Osteocyte (in vitro differentiated cells): ENCODE data around the gene INTS14. TPM values are rescaled to one million over a fixed set of nuclear protein-coding genes. Genes with fewer than 3 reads are reported as not detected.
A peak's percentile ranks its signal among the peaks of the same experiment; 100 is the strongest.

Source experiments
- DNase-seq: peaks from one replicate; pipeline ENCODE4 v3.0.0; 2021; ENCODE audit warnings: mixed read lengths; ENCODE audit not compliant: unreplicated experiment; ENCODE audit errors: extremely low spot score
- H3K27ac Mint-ChIP-seq: one replicate; pipeline ENCODE4 v1.8.0; 2021; ENCODE audit warnings: mild to moderate bottlenecking, mixed read lengths; ENCODE audit not compliant: unreplicated experiment
- H3K27me3 Mint-ChIP-seq: one replicate; pipeline ENCODE4 v1.8.0; 2021; ENCODE audit warnings: mixed read lengths; ENCODE audit not compliant: unreplicated experiment
- H3K36me3 Mint-ChIP-seq: one replicate; pipeline ENCODE4 v1.8.0; 2021; ENCODE audit warnings: mixed read lengths; ENCODE audit not compliant: unreplicated experiment
- H3K4me1 Mint-ChIP-seq: one replicate; pipeline ENCODE4 v1.8.0; 2021; ENCODE audit warnings: mixed read lengths; ENCODE audit not compliant: unreplicated experiment
- H3K4me3 Mint-ChIP-seq: one replicate; pipeline ENCODE4 v1.8.0; 2021; ENCODE audit warnings: mild to moderate bottlenecking, moderate library complexity, mixed read lengths; ENCODE audit not compliant: unreplicated experiment
- H3K9me3 Mint-ChIP-seq: one replicate; pipeline ENCODE4 v1.8.0; 2021; ENCODE audit warnings: mixed read lengths; ENCODE audit not compliant: unreplicated experiment
- CTCF ChIP-seq: fragments of 200-600 bp; sonication (generic); IDR thresholded peaks from 2 replicates; pipeline ENCODE4 v1.5.0; 2021; ENCODE audit warnings: antibody characterized with exemption, mild to moderate bottlenecking, moderate library complexity
- total RNA-seq: library from RNA; stranded (reverse); gene quantifications from 2 replicates; pipeline ENCODE4 v1.2.1, GENCODE V29; 2021

INTS14 gene
- total RNA-seq, 1 donor from 2014 or later = 33.9 TPM

- no peak overlapping the region for H3K27ac Mint-ChIP-seq
- peaks cover 30% of the 10 kb centered on the region for H3K4me1 Mint-ChIP-seq
- H3K4me3 Mint-ChIP-seq = no peak overlapping the region
- no peak for DNase-seq
- no peaks in the 10 kb centered on the region for H3K9me3 Mint-ChIP-seq
- no peaks in the 10 kb centered on the region for H3K27me3 Mint-ChIP-seq
- TF ChIP-seq CTCF = no peak
- peaks cover 19% of the 10 kb centered on the region for H3K36me3 Mint-ChIP-seq
These were observed 39.5 kb upstream of the INTS14 start for GRCh38 chr15:65650312-65651041.

GRCh38 chr15:65646486-65646885, 35.6 kb upstream of the INTS14 start:
- H3K9me3 Mint-ChIP-seq = no peaks in the 10 kb centered on the region
- no peaks in the 10 kb centered on the region for H3K27me3 Mint-ChIP-seq
- TF ChIP-seq CTCF = no peak
- peaks cover 8% of the 10 kb centered on the region for H3K4me1 Mint-ChIP-seq
- peaks cover 12% of the 10 kb centered on the region for H3K36me3 Mint-ChIP-seq
- H3K27ac Mint-ChIP-seq = peak overlapping the region; percentile 32
- no peak overlapping the region for H3K4me3 Mint-ChIP-seq
- no peak for DNase-seq

- DNase-seq = no peak
- Mint-ChIP-seq H3K4me1 (peaks cover 8% of the 10 kb centered on the region), H3K27me3 (no peaks in the 10 kb centered on the region), H3K9me3 (no peaks in the 10 kb centered on the region), H3K36me3 (peaks cover 10% of the 10 kb centered on the region), H3K4me3 (no peak overlapping the region), H3K27ac (no peak overlapping the region)
- no peak for TF ChIP-seq CTCF
These were observed 34.5 kb upstream of the INTS14 start for GRCh38 chr15:65645392-65645791.

GRCh38 chr15:65644282-65644681, 33.4 kb upstream of the INTS14 start:
- Mint-ChIP-seq H3K4me1 (peaks cover 13% of the 10 kb centered on the region), H3K4me3 (no peak overlapping the region)
- no peak for DNase-seq

More at GRCh38 chr15:65644282-65644681, 33.4 kb upstream of the INTS14 start:
- Mint-ChIP-seq H3K27ac (no peak overlapping the region), H3K9me3 (no peaks in the 10 kb centered on the region), H3K27me3 (no peaks in the 10 kb centered on the region), H3K36me3 (peaks cover 5% of the 10 kb centered on the region)
- TF ChIP-seq CTCF = no peak
